Effector memory CD4-positive, alpha-beta T cell (primary cell): ENCODE measurements around the gene LRRC8A.

ENCODE experiments used
- DNase-seq, 3 donors: peaks; one replicate each; pipeline ENCODE4 v3.0.0-alpha.2; 2020
- H3K27ac ChIP-seq: 2 replicates; pipeline ENCODE4 v1.7.0; 2013; ENCODE audit warnings: mild to moderate bottlenecking, low read length, moderate library complexity; ENCODE audit not compliant: insufficient read depth, poor library complexity, severe bottlenecking
- H3K27me3 ChIP-seq: replicated peaks from 2 replicates; pipeline ENCODE4 v1.7.0; 2013; ENCODE audit warnings: mild to moderate bottlenecking, low read length; ENCODE audit not compliant: insufficient read depth, control insufficient read depth, poor library complexity, severe bottlenecking
- H3K36me3 ChIP-seq: 2 replicates; pipeline ENCODE4 v1.7.0; 2013; ENCODE audit warnings: mild to moderate bottlenecking, low read length, moderate library complexity; ENCODE audit not compliant: control insufficient read depth, insufficient read depth
- H3K4me1 ChIP-seq: 2 replicates; pipeline ENCODE4 v1.7.0; 2013; ENCODE audit warnings: low read length, mild to moderate bottlenecking; ENCODE audit not compliant: control insufficient read depth, insufficient read depth, poor library complexity, severe bottlenecking
- H3K4me3 ChIP-seq: 2 replicates; pipeline ENCODE4 v1.7.0; 2013; ENCODE audit warnings: low read length, low read depth, mild to moderate bottlenecking; ENCODE audit not compliant: insufficient read depth, poor library complexity, severe bottlenecking
- H3K9me3 ChIP-seq: 2 replicates; pipeline ENCODE4 v1.7.0; 2013; ENCODE audit warnings: mild to moderate bottlenecking, low read length, moderate library complexity; ENCODE audit not compliant: control insufficient read depth

The LRRC8A gene

DNA sequence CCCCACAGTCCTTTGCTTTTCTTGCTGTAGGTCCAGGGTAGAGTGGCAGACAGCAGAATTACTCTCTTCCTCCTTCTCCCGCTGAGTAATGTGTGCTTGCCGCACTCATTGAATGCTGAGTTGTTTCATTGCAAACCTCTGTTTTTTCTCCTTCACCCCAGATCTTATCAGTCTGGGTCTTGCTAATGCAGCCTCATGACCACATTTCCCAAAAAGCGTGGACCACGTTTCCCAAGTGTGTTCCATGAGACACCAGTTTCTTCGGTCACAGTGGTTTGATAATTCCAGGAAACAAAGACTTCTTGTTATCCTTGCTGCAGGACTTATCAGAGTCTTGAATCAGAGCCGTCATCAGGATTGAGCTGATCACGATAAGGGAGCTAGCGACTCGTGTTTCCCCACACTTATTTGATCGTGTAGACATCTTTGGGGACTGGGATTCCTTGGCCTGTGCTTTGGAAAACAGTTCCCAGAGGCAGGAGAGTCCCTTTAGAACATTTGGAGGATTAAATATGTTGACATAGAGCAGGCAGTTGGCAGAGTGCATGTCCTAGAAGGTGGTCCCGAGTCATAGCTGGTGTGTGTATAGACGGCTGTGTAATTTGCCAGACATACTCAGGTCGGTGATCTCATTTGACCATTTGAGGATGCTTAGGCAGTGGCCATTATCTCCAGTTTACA, 4.4 kb downstream of the LRRC8A start:
- Histone ChIP-seq H3K27ac (no peak overlapping the region), H3K9me3 (no peaks in the 10 kb centered on the region), H3K4me3 (no peak overlapping the region), H3K4me1 (peaks cover 16% of the 10 kb centered on the region), H3K27me3 (no peaks in the 10 kb centered on the region), H3K36me3 (peaks cover 39% of the 10 kb centered on the region)
- DNase-seq = no peak

DNA sequence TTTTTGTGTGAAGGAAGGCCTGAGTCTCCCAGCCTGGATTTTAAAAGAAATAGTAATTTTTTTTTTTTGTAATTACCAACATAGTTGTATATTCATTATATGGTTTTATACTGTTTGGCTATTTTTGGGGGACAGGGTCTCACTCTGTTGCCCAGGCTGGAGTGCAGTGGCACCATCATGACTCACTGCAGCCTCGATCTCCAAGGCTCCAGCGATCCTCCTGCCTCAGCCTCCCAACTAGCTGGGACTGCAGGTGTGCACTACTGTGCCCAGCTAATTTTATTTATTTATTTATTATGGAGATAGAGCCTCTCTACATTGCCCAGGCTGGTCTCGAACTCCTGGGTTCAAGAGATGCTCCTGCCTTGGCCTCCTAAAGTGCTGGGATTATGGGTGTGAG, 5.1 kb downstream of the LRRC8A start:
- peaks cover 46% of the 10 kb centered on the region for H3K36me3 ChIP-seq
- no peak for DNase-seq
- no peaks in the 10 kb centered on the region for H3K27me3 ChIP-seq
- no peaks in the 10 kb centered on the region for H3K9me3 ChIP-seq
- H3K4me1 ChIP-seq = peaks cover 23% of the 10 kb centered on the region
- no peak overlapping the region for H3K4me3 ChIP-seq
- H3K27ac ChIP-seq = no peak overlapping the region

DNA sequence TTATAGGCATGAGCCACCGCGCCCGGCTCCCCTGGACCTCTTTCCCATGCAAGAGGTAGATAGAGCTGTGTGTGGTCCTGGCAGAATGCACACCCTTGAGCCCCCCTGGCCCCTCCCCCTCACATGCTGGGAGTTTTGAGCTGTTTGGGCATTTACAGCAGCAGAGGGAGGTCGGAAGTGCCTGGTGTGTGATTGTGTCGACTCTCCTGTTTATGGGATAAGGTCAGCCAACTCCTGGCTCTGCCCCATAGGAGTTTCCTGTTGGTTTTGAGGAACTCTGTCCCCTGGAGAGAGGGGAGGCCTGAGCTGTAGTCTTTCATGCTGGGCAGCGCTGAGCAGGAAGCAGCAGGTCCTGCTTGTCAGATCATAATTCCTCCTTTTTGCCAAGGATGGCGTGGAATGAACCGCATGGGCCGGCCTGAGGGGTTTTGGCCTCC, 6.0 kb downstream of the LRRC8A start:
- Histone ChIP-seq H3K9me3 (no peaks in the 10 kb centered on the region), H3K27ac (no peak overlapping the region), H3K4me1 (peaks cover 28% of the 10 kb centered on the region), H3K4me3 (no peak overlapping the region), H3K27me3 (no peaks in the 10 kb centered on the region), H3K36me3 (peaks cover 51% of the 10 kb centered on the region)
- no peak for DNase-seq

DNA sequence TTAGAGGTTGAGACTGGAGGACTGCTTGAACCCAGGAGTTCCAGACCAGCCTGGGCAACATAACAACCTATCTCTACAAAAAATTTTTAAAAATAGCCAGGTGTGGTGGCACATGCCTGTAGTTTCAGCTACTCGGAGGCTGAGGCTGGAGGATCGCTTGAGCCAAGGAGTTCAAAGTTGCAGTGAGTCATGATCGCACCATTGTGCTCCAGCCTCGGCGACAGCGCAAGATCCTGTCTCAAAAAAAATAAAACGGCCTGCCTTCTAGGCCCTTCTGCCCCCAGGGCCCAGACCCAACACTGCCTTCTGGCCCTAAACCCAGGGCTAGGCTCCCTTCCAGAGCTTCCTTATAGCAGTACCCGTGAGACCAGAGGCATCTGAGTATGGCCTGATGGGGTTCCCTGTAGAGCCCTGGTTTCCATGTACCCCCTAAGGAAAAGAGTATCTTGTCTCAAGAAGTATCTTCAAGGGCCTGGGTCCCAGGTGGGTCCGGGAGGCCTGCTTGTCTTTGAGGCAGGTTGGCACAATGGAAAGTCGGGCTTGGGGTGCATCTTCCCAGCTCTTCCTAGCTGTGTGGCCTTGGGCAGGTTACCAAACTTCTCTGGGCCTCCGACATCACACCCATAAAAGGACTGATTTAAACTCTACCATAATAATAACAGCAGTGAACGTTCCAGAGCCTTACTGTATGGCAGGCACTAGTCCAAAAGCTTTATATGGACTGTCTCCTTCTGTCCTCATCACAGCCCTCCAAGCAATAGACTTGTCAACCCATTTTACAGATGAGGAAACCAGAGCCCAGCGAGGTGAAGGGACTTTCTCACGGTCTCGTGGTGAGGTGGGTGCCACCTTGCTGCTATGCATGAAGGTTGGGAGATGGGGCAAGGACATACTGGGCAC, 9.6 kb downstream of the LRRC8A start:
- H3K9me3 ChIP-seq = no peaks in the 10 kb centered on the region
- no peak overlapping the region for H3K4me3 ChIP-seq
- no peak for DNase-seq
- peaks cover 42% of the 10 kb centered on the region for H3K36me3 ChIP-seq
- H3K27ac ChIP-seq = no peak overlapping the region
- H3K27me3 ChIP-seq = no peaks in the 10 kb centered on the region
- H3K4me1 ChIP-seq = peaks cover 30% of the 10 kb centered on the region

DNA sequence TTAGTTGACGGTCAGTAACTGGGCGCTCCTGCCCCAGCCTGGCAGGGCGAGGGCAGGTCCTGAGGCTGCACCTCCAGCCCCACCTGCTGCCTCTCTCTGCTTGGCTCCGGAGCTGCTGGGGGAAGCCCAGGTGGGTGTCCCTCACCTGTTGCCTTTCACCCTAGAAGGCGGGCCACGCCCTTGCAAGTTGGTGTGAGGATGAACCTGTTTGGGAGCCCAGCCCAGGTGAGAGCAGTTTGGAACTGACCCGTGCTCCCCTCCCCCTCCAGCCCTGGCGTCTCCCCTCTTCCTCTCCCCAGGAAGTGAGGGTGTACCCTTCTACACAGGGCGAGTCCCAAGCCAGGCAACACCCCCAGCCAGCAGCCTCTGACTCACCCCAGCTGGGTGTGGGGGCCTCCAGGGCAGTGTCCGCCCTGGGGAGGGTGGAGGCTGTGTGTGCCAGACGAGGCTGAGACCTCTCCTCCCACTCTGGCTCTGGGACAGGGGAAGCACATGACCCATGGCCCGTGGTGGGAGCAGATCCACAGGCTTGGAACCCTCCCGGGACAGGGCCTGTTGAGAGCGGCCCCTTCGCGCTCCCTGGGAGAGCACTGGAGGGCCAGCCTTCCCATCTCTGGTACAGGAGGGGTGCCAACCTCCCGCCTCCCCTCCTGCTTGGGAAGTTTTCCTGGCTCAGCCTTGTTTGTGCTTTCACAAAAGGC, 10.4 kb downstream of the LRRC8A start:
- Histone ChIP-seq H3K4me3 (no peak overlapping the region), H3K27ac (peak overlapping the region; percentile 18), H3K36me3 (peaks cover 38% of the 10 kb centered on the region), H3K4me1 (peaks cover 34% of the 10 kb centered on the region), H3K27me3 (no peaks in the 10 kb centered on the region), H3K9me3 (no peaks in the 10 kb centered on the region)
- no peak for DNase-seq

DNA sequence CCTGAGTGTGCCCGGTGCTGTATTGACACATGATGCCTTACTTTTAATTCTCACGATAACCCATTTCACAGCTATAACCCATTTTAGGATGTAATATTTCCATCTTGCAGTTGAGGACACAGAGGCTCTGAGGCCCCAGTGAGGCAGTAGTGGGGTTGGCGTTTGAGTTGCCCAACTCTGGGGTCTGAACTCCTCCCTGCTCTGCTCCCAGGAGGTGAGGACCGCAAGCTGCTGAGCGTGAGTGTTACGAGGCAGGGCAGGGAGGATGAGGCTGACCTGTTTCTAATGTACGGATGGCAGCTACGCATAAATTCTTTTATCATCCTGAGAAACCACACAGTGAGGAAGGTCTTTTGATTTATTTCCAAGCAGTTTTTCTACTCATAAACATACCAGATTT, 11.4 kb downstream of the LRRC8A start:
- no peak overlapping the region for H3K27ac ChIP-seq

DNA sequence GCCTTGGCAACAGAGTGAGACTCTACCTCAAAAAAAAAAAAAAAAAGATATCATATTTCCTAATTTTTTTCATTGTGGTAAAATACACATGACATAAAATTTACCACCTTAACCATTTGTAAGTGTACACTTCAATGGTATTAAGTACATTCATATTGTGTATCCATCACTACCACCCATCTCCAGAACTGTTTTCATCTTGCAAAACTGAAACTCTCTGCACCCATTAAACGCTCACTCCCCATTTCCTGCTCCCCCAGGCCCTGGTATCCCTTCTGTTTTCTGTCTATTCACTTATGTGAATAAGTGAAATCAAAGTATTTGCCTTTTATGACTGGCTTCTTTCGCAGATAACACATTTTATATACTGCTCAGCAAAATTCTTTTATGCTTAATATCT, 12.8 kb downstream of the LRRC8A start:
- no peaks in the 10 kb centered on the region for H3K9me3 ChIP-seq
- peaks cover 23% of the 10 kb centered on the region for H3K36me3 ChIP-seq
- no peak overlapping the region for H3K4me3 ChIP-seq
- no peak for DNase-seq
- peak overlapping the region; percentile 9 for H3K27ac ChIP-seq
- H3K4me1 ChIP-seq = peaks cover 54% of the 10 kb centered on the region
- H3K27me3 ChIP-seq = no peaks in the 10 kb centered on the region

More for the DNA sequence above, 11.4 kb downstream of the LRRC8A start:
- no peaks in the 10 kb centered on the region for H3K27me3 ChIP-seq
- DNase-seq = no peak
- H3K4me3 ChIP-seq = no peak overlapping the region
- H3K4me1 ChIP-seq = peaks cover 41% of the 10 kb centered on the region
- no peaks in the 10 kb centered on the region for H3K9me3 ChIP-seq
- peaks cover 32% of the 10 kb centered on the region for H3K36me3 ChIP-seq

DNA sequence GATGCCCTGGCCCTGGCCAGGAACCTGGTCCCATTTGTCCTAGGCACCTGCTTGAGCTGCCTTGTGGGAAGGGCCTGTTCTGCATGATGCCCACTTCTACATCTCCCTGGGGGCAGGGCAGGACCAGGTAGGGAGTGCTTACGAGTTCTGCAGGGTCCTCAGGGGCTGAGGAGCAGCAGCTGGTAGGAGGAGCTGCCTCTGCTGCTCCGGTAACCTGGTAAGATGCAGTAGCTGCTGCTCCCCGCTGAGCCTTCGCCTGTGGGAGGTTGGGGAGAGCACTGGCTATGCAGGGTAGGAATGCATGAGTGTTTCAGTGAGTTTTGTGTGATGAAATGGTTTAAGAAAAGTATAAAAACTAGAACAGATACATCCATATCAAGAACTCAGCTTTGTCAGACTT, 13.6 kb downstream of the LRRC8A start:
- Histone ChIP-seq H3K27me3 (no peaks in the 10 kb centered on the region), H3K27ac (peak overlapping the region; percentile 9), H3K9me3 (no peaks in the 10 kb centered on the region), H3K36me3 (peaks cover 23% of the 10 kb centered on the region), H3K4me1 (peaks cover 62% of the 10 kb centered on the region), H3K4me3 (no peak overlapping the region)
- no peak for DNase-seq

DNA sequence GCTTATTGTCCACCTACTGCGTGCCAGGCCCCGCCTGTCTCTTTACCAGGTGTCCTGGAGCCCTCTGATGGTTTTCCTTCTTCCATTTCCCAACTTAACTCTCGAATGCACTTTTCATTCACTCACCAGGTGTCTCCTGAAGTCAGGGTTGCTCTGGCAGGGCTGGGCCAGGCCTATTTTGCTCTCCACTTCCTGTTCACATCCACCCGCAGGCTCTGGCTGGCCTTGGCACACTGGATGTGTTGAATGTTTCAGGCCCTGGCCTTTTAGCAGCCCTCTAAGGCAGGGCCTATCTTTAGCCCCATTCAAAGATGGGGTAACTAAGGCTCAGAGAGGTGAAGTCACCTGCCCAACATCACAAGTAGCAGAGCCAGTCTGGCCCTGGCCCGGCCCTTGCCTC, 16.4 kb downstream of the LRRC8A start:
- peaks cover 77% of the 10 kb centered on the region for H3K4me1 ChIP-seq
- no peak for DNase-seq
- H3K36me3 ChIP-seq = peaks cover 6% of the 10 kb centered on the region
- H3K4me3 ChIP-seq = no peak overlapping the region
- H3K27me3 ChIP-seq = no peaks in the 10 kb centered on the region
- H3K9me3 ChIP-seq = no peaks in the 10 kb centered on the region
- peak overlapping the region; percentile 63 for H3K27ac ChIP-seq
